ENCODE measurements around the gene HSD3B7.

DNA sequence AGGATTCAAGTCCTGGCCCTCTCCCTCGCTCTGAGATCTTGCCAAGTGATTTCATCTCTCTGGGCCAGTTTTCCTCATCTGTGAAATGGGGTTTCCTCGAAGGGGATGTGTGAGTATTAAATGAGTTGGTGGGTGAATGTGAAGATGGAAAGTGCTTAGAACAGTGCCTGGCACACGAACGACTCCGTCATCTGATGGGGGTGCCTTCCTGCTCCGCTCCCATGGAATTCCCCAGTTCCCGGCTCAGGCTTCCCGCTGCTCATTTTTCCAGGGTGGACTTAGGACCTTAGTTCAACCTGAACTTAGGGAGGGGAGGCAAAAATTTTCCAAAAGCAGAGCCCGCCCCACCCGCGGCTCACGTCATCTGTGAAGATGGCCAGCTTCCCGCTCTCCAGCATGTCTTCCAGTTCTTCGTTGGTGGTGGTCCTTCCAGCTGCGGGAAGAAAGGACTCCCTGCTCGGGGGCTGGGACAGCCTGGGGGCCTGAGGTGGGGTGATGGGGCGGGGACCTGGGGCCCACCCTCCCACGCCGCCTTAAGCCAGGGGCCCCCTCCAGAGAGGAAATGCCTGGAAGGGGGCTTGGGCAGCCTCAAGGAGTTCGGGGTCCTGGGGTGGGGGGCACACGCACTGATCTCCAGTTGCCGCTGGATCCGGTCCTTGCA is 11.4 kb downstream of the HSD3B7 start:
- TF ChIP-seq, protein P1, sequence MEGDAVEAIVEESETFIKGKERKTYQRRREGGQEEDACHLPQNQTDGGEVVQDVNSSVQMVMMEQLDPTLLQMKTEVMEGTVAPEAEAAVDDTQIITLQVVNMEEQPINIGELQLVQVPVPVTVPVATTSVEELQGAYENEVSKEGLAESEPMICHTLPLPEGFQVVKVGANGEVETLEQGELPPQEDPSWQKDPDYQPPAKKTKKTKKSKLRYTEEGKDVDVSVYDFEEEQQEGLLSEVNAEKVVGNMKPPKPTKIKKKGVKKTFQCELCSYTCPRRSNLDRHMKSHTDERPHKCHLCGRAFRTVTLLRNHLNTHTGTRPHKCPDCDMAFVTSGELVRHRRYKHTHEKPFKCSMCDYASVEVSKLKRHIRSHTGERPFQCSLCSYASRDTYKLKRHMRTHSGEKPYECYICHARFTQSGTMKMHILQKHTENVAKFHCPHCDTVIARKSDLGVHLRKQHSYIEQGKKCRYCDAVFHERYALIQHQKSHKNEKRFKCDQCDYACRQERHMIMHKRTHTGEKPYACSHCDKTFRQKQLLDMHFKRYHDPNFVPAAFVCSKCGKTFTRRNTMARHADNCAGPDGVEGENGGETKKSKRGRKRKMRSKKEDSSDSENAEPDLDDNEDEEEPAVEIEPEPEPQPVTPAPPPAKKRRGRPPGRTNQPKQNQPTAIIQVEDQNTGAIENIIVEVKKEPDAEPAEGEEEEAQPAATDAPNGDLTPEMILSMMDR (IDR thresholded peaks at IDR 0.05): no peak
- TF ChIP-seq POLR2AphosphoS5 (IDR thresholded peaks at IDR 0.05) (no peak), EP300 (IDR thresholded peaks at IDR 0.05) (no peak), POLR2A (IDR thresholded peaks at IDR 0.05) (no peak)

All from gastroesophageal sphincter (tissue), 3 donors.